GM19467 (cell line): ENCODE measurements around the gene DNAJB11.
A peak's percentile ranks its signal among the peaks of the same experiment; 100 is the strongest.
"Not testable (repeated sequence)": the region's sequence is repeated elsewhere in the genome, so short reads cannot be mapped to it uniquely, and the experiment has no call there.

Experiments used
- ATAC-seq: cut with Tn5 transposase; IDR thresholded peaks from one replicate; pipeline ENCODE4 v1.9.1; 2021; ENCODE audit warnings: mild to moderate bottlenecking, moderate library complexity; ENCODE audit not compliant: unreplicated experiment

Gene DNAJB11

GRCh38 chr3:186551387-186551786, 19.1 kb upstream of the DNAJB11 start:
- ATAC-seq, result no peak

GRCh38 chr3:186552408-186553031, 18.0 kb upstream of the DNAJB11 start:
- no peak for ATAC-seq

GRCh38 chr3:186564586-186564985, 5.9 kb upstream of the DNAJB11 start:
- ATAC-seq, result no peak

GRCh38 chr3:186566772-186567071, 3.8 kb upstream of the DNAJB11 start:
- no peak for ATAC-seq

GRCh38 chr3:186567072-186567921, 3.2 kb upstream of the DNAJB11 start, which contains the start of gene TBCCD1:
Gene TBCCD1 (minus strand): TSS chr3:186567339. CDS start chr3:186564329, 3,010 bp downstream.
- ATAC-seq, result peak; percentile 44

GRCh38 chr3:186569361-186569760, 1.2 kb upstream of the DNAJB11 start:
- not testable (repeated sequence) for ATAC-seq

GRCh38 chr3:186569779-186570095, 783 bp upstream of the DNAJB11 start:
- no peak for ATAC-seq

- no peak for ATAC-seq
These were observed 572 bp downstream of the DNAJB11 start for GRCh38 chr3:186570941-186571643.

- no peak for ATAC-seq
These were observed 1.1 kb downstream of the DNAJB11 start for GRCh38 chr3:186571644-186572013.

- no peak for ATAC-seq
These were observed 7.0 kb downstream of the DNAJB11 start for GRCh38 chr3:186577521-186577920.

GRCh38 chr3:186580785-186581184, 10.3 kb downstream of the DNAJB11 start:
- ATAC-seq, result no peak

- ATAC-seq, result no peak
These were observed 12.0 kb downstream of the DNAJB11 start for GRCh38 chr3:186582541-186582940.

- no peak for ATAC-seq
These were observed 13.3 kb downstream of the DNAJB11 start for GRCh38 chr3:186583831-186584230.

GRCh38 chr3:186586245-186586644, 15.7 kb downstream of the DNAJB11 start:
- not testable (repeated sequence) for ATAC-seq

GRCh38 chr3:186587183-186587582, 16.7 kb downstream of the DNAJB11 start:
- no peak for ATAC-seq

- ATAC-seq, result no peak
These were observed 18.1 kb downstream of the DNAJB11 start for GRCh38 chr3:186588632-186589031.

- ATAC-seq, result no peak
These were observed 18.6 kb downstream of the DNAJB11 start for GRCh38 chr3:186589121-186589520.

GRCh38 chr3:186589856-186590579, 19.5 kb downstream of the DNAJB11 start:
- no peak for ATAC-seq

GRCh38 chr3:186590580-186591295, 20.2 kb downstream of the DNAJB11 start:
- no peak for ATAC-seq

GRCh38 chr3:186592682-186593081, 22.2 kb downstream of the DNAJB11 start:
- ATAC-seq, result no peak

- ATAC-seq, result no peak
These were observed 23.3 kb downstream of the DNAJB11 start for GRCh38 chr3:186593862-186594261.
